ENCODE measurements around the gene FNBP1L. TPM values are rescaled to one million over a fixed set of nuclear protein-coding genes. Genes with fewer than 3 reads are reported as not detected.

FNBP1L gene
- polyA plus RNA-seq (2013, experiment 1 of 2) = 20.3 TPM
- polyA plus RNA-seq (2013, experiment 2 of 2) = 20.5 TPM

DNA sequence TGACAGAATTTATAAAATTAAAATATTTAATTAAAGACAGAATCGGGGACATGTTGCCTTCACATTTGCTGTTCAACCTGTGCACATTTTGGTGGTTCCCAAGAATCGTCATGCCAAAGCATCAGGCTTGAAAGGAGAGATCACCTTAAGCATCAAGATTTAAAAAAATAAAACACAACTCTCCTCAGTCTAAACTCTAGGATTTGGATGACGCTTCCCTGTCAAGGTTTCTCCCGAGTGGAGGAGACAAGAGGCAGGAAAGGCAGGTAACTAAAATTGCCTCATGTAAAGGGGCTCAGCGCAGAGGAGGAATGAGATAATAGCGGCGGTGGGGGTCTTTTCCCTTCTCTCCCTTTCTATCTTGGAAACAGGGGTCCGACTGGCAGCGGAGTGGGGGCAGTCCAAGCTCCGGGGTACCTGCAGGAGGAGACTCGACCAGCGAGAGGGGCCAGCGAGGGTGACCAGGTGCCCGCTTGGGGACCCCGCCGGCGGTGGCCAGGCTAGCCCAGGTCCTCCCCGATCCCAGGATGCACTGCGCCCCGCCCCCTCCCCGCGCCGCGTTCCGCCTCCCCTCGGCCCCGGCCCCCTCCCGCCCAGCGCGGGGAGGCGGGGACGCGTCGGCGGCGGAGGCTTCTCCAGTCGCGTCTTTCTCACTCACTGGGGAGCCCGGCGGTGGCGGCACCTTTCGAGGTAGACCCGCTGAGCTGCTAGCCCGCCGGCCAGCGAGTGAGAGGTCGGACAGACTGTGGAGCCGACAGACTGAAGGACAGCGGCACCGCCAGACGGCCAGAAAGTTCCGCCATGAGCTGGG lies at the start of gene FNBP1L:
FNBP1L (plus strand) TSS at position 638 of the 811 bp plus-strand sequence; CDS start at position 802, 164 bp downstream.
- 3% methylated on average over 35 of the region's 52 CpGs for WGBS
- peak within 1 kb of the TSS; percentile 29 to 71 for H2BK12ac ChIP-seq (ENCODE audit: low read length in 2 of 2)
- H3K4me3 ChIP-seq (ENCODE audit: insufficient read depth in 1 of 2, low read depth in 1 of 2, low read length in 2 of 2) = peak within 1 kb of the TSS; percentile 89 to 99
- peak within 1 kb of the TSS; percentile 82 for H4K8ac ChIP-seq (ENCODE audit: low read length)
- peak within 1 kb of the TSS in 1 of 2 experiments; percentile 90 for H3K23ac ChIP-seq (ENCODE audit: low read length in 2 of 2)
- H2BK5ac ChIP-seq (ENCODE audit: low read depth, low read length, poor library complexity, severe bottlenecking) = peak within 1 kb of the TSS; percentile 46
- peak within 1 kb of the TSS; percentile 96 for H3K4me2 ChIP-seq (ENCODE audit: low read length, poor library complexity, severe bottlenecking)
- no peaks in the 10 kb centered on the region for H3K27me3 ChIP-seq (ENCODE audit: control insufficient read depth in 1 of 2, insufficient read depth in 1 of 2, low read length in 2 of 2)
- no peak within 1 kb of the TSS for H2AK5ac ChIP-seq (ENCODE audit: low read length, severe bottlenecking)
- H3K27ac ChIP-seq (ENCODE audit: low read length, poor library complexity, severe bottlenecking) = peak within 1 kb of the TSS; percentile 70
- H3K18ac ChIP-seq (ENCODE audit: low read depth in 1 of 2, low read length in 2 of 2) = peak within 1 kb of the TSS; percentile 94 to 97
- H3K9ac ChIP-seq (ENCODE audit: low read length) = peak within 1 kb of the TSS; percentile 88
- no peaks in the 10 kb centered on the region for H3K79me1 ChIP-seq (replicated peaks; ENCODE audit: low read length, poor library complexity, severe bottlenecking)
- H3K36me3 ChIP-seq (ENCODE audit: control insufficient read depth in 1 of 2, insufficient read depth in 2 of 2, low read depth in 1 of 2, low read length in 2 of 2) = peaks cover 0 to 2% of the 10 kb centered on the region in 2 experiments
- peak within 1 kb of the TSS; percentile 94 for H2BK15ac ChIP-seq (ENCODE audit: low read depth, poor library complexity, severe bottlenecking)
- peak within 1 kb of the TSS; percentile 79 for H2BK120ac ChIP-seq (ENCODE audit: low read depth, low read length)
- H3K4ac ChIP-seq (ENCODE audit: low read depth in 1 of 2, low read length in 2 of 2) = peak within 1 kb of the TSS; percentile 83 to 94
- peak within 1 kb of the TSS in 1 of 2 experiments; percentile 99 for H3K14ac ChIP-seq (ENCODE audit: low read length in 2 of 2)
- H4K91ac ChIP-seq (ENCODE audit: low read length) = peak within 1 kb of the TSS; percentile 84
- H3K4me1 ChIP-seq (ENCODE audit: control insufficient read depth, insufficient read depth, low read depth, low read length) = peaks cover 2% of the 10 kb centered on the region
- H2AFZ ChIP-seq (ENCODE audit: low read depth, low read length) = peak within 1 kb of the TSS; percentile 100
- DNase-seq = peak; percentile 74
- H3K9me3 ChIP-seq (ENCODE audit: control insufficient read depth, low read length) = no peaks in the 10 kb centered on the region

DNA sequence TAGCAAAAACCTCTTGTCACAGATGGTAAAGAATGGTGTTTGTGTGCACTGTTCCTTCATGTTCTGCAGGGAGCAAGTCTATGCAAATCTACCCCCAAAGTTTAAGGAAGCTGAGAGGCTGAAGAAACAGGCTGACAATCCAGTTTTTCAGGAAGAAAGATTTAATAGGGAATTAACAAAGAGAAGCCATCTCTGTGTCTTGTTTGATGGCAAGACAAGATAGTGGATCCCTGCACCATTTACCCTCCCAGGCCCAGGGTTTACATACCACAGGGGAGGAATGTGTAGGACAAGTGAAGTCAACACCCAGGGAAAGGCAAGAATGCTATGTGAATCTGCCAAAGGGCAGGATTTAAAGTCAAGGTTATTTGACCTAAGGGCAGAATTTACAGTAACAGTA lies 48.1 kb upstream of the FNBP1L start:
- H4K91ac ChIP-seq (ENCODE audit: low read length) = no peak overlapping the region
- DNase-seq = no peak
- peaks cover 6% of the 10 kb centered on the region for H3K9me3 ChIP-seq (ENCODE audit: control insufficient read depth, low read length)
- H3K27ac ChIP-seq (ENCODE audit: low read length, poor library complexity, severe bottlenecking) = no peak overlapping the region
- H3K4ac ChIP-seq (ENCODE audit: low read depth in 1 of 2, low read length in 2 of 2) = no peak overlapping the region
- no peak overlapping the region for H3K4me3 ChIP-seq (ENCODE audit: insufficient read depth in 1 of 2, low read depth in 1 of 2, low read length in 2 of 2)
- no peaks in the 10 kb centered on the region for H3K36me3 ChIP-seq (ENCODE audit: control insufficient read depth in 1 of 2, insufficient read depth in 2 of 2, low read depth in 1 of 2, low read length in 2 of 2)
- no peak overlapping the region for H3K4me2 ChIP-seq (ENCODE audit: low read length, poor library complexity, severe bottlenecking)
- no peak overlapping the region for H2BK120ac ChIP-seq (ENCODE audit: low read depth, low read length)
- no peak overlapping the region for H3K14ac ChIP-seq (ENCODE audit: low read length in 2 of 2)
- H2AFZ ChIP-seq (ENCODE audit: low read depth, low read length) = no peak overlapping the region
- no peak overlapping the region for H2BK5ac ChIP-seq (ENCODE audit: low read depth, low read length, poor library complexity, severe bottlenecking)
- no peak overlapping the region for H3K23ac ChIP-seq (ENCODE audit: low read length in 2 of 2)
- H2BK12ac ChIP-seq (ENCODE audit: low read length in 2 of 2) = no peak overlapping the region
- H3K79me1 ChIP-seq (replicated peaks; ENCODE audit: low read length, poor library complexity, severe bottlenecking) = no peaks in the 10 kb centered on the region
- H4K8ac ChIP-seq (ENCODE audit: low read length) = no peak overlapping the region
- H2BK15ac ChIP-seq (ENCODE audit: low read depth, poor library complexity, severe bottlenecking) = no peak overlapping the region
- H3K9ac ChIP-seq (ENCODE audit: low read length) = no peak overlapping the region
- no peak overlapping the region for H3K18ac ChIP-seq (ENCODE audit: low read depth in 1 of 2, low read length in 2 of 2)
- no peaks in the 10 kb centered on the region for H3K27me3 ChIP-seq (ENCODE audit: control insufficient read depth in 1 of 2, insufficient read depth in 1 of 2, low read length in 2 of 2)
- H3K4me1 ChIP-seq (ENCODE audit: control insufficient read depth, insufficient read depth, low read depth, low read length) = no peaks in the 10 kb centered on the region
- no peak overlapping the region for H2AK5ac ChIP-seq (ENCODE audit: low read length, severe bottlenecking)

DNA sequence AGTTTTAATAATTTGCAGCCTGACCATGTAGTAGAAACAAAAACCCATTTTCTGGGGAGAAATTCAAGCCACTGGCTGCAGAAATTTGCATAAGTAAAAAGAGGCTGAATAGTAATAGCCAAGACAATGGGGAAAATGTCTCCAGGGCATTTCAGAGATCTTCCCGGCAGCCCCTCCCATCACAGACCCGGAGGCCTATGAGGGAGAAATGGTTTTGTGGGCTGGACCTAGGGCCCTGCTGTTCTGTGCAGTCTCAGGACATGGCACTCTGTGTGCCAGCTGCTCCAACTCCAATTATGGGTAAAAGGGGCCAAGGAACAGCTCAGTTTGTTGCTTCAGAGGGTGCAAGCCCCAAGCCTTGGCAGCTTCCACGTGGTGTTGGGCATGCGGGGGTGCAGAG lies 39.7 kb upstream of the FNBP1L start:
- no peak overlapping the region for H4K8ac ChIP-seq (ENCODE audit: low read length)
- H4K91ac ChIP-seq (ENCODE audit: low read length) = no peak overlapping the region
- H3K4ac ChIP-seq (ENCODE audit: low read depth in 1 of 2, low read length in 2 of 2) = no peak overlapping the region
- H2BK5ac ChIP-seq (ENCODE audit: low read depth, low read length, poor library complexity, severe bottlenecking) = no peak overlapping the region
- no peaks in the 10 kb centered on the region for H3K4me1 ChIP-seq (ENCODE audit: control insufficient read depth, insufficient read depth, low read depth, low read length)
- no peaks in the 10 kb centered on the region for H3K79me1 ChIP-seq (replicated peaks; ENCODE audit: low read length, poor library complexity, severe bottlenecking)
- H2AK5ac ChIP-seq (ENCODE audit: low read length, severe bottlenecking) = no peak overlapping the region
- no peaks in the 10 kb centered on the region for H3K27me3 ChIP-seq (ENCODE audit: control insufficient read depth in 1 of 2, insufficient read depth in 1 of 2, low read length in 2 of 2)
- H3K9me3 ChIP-seq (ENCODE audit: control insufficient read depth, low read length) = no peaks in the 10 kb centered on the region
- H3K18ac ChIP-seq (ENCODE audit: low read depth in 1 of 2, low read length in 2 of 2) = no peak overlapping the region
- H2BK12ac ChIP-seq (ENCODE audit: low read length in 2 of 2) = no peak overlapping the region
- H3K14ac ChIP-seq (ENCODE audit: low read length in 2 of 2) = no peak overlapping the region
- no peaks in the 10 kb centered on the region for H3K36me3 ChIP-seq (ENCODE audit: control insufficient read depth in 1 of 2, insufficient read depth in 2 of 2, low read depth in 1 of 2, low read length in 2 of 2)
- no peak overlapping the region for H2BK15ac ChIP-seq (ENCODE audit: low read depth, poor library complexity, severe bottlenecking)
- 89% methylated on average over 4 of the region's 4 CpGs for WGBS
- H2AFZ ChIP-seq (ENCODE audit: low read depth, low read length) = no peak overlapping the region
- H3K4me2 ChIP-seq (ENCODE audit: low read length, poor library complexity, severe bottlenecking) = no peak overlapping the region
- H3K9ac ChIP-seq (ENCODE audit: low read length) = no peak overlapping the region
- no peak overlapping the region for H3K27ac ChIP-seq (ENCODE audit: low read length, poor library complexity, severe bottlenecking)
- no peak overlapping the region for H3K4me3 ChIP-seq (ENCODE audit: insufficient read depth in 1 of 2, low read depth in 1 of 2, low read length in 2 of 2)
- no peak overlapping the region for H2BK120ac ChIP-seq (ENCODE audit: low read depth, low read length)
- DNase-seq = no peak
- H3K23ac ChIP-seq (ENCODE audit: low read length in 2 of 2) = no peak overlapping the region

DNA sequence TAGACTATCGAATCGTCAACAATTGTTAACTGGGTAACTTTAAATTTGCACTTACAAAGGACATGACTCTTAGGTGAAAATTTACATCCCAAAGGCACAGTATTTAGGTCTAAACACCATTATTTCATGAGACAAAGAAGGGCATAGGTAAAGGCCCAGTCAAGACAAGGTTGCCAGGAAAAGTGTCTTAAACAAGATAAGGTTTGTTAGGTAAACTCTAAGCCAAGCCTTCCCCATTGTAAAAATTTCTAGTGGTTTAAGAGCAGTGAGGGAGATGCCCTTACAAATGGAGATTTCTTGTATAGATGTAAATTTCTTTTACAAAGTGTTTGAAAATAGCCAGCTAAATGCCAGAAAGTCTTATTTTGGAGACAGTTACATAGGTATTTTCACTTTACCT lies 36.9 kb upstream of the FNBP1L start:
- H3K36me3 ChIP-seq (ENCODE audit: control insufficient read depth in 1 of 2, insufficient read depth in 2 of 2, low read depth in 1 of 2, low read length in 2 of 2) = no peaks in the 10 kb centered on the region
- H3K9me3 ChIP-seq (ENCODE audit: control insufficient read depth, low read length) = no peaks in the 10 kb centered on the region
- H3K18ac ChIP-seq (ENCODE audit: low read depth in 1 of 2, low read length in 2 of 2) = no peak overlapping the region
- H3K27ac ChIP-seq (ENCODE audit: low read length, poor library complexity, severe bottlenecking) = no peak overlapping the region
- no peak overlapping the region for H2AK5ac ChIP-seq (ENCODE audit: low read length, severe bottlenecking)
- no peak overlapping the region for H3K14ac ChIP-seq (ENCODE audit: low read length in 2 of 2)
- no peak overlapping the region for H3K4me3 ChIP-seq (ENCODE audit: insufficient read depth in 1 of 2, low read depth in 1 of 2, low read length in 2 of 2)
- no peak overlapping the region for H2BK12ac ChIP-seq (ENCODE audit: low read length in 2 of 2)
- H4K91ac ChIP-seq (ENCODE audit: low read length) = no peak overlapping the region
- no peaks in the 10 kb centered on the region for H3K79me1 ChIP-seq (replicated peaks; ENCODE audit: low read length, poor library complexity, severe bottlenecking)
- WGBS = 78% methylated on average over 2 of the region's 2 CpGs
- H3K27me3 ChIP-seq (ENCODE audit: control insufficient read depth in 1 of 2, insufficient read depth in 1 of 2, low read length in 2 of 2) = no peaks in the 10 kb centered on the region
- no peak overlapping the region for H3K9ac ChIP-seq (ENCODE audit: low read length)
- no peak overlapping the region for H2AFZ ChIP-seq (ENCODE audit: low read depth, low read length)
- no peak overlapping the region for H2BK120ac ChIP-seq (ENCODE audit: low read depth, low read length)
- H3K4ac ChIP-seq (ENCODE audit: low read depth in 1 of 2, low read length in 2 of 2) = no peak overlapping the region
- no peak overlapping the region for H4K8ac ChIP-seq (ENCODE audit: low read length)
- no peak for DNase-seq
- H2BK5ac ChIP-seq (ENCODE audit: low read depth, low read length, poor library complexity, severe bottlenecking) = no peak overlapping the region
- no peak overlapping the region for H2BK15ac ChIP-seq (ENCODE audit: low read depth, poor library complexity, severe bottlenecking)
- no peaks in the 10 kb centered on the region for H3K4me1 ChIP-seq (ENCODE audit: control insufficient read depth, insufficient read depth, low read depth, low read length)
- H3K23ac ChIP-seq (ENCODE audit: low read length in 2 of 2) = no peak overlapping the region
- no peak overlapping the region for H3K4me2 ChIP-seq (ENCODE audit: low read length, poor library complexity, severe bottlenecking)
